Sigmoid colon (tissue), 7 donors: ENCODE measurements around the gene RAPGEF3. TPM values are rescaled to one million over a fixed set of nuclear protein-coding genes. Genes with fewer than 3 reads are reported as not detected.

Experiments used
- DNase-seq: peaks from one replicate; pipeline ENCODE4 v3.0.0-alpha.2; 2019
- H3K27ac ChIP-seq, 4 donors: fragments of 200-600 bp; sonication (generic); one replicate each; pipeline ENCODE4 v1.5.1; 2016 to 2019; ENCODE audit warnings: mild to moderate bottlenecking in 1 of 4
- H3K27me3 ChIP-seq, 3 donors: fragments of 200-600 bp; sonication (generic); one replicate each; pipeline ENCODE4 v1.5.1; 2019; ENCODE audit warnings: mild to moderate bottlenecking in 1 of 3
- H3K36me3 ChIP-seq, 4 donors: fragments of 200-600 bp; sonication (generic); one replicate each; pipeline ENCODE4 v1.5.1; 2016 to 2019
- H3K4me1 ChIP-seq, 4 donors: fragments of 200-600 bp; sonication (generic); one replicate each; pipeline ENCODE4 v1.5.1; 2017 to 2019
- H3K4me3 ChIP-seq, 4 donors: fragments of 200-600 bp; sonication (generic); one replicate each; pipeline ENCODE4 v1.5.1; 2017 to 2019; ENCODE audit warnings: mild to moderate bottlenecking in 2 of 4, moderate library complexity in 1 of 4
- H3K9me3 ChIP-seq, 4 donors: fragments of 200-600 bp in 3 of 4; sonication (generic) in 3 of 4; one replicate each; pipeline versions ENCODE4 v1.5.1 to v1.6.1; 2013 to 2019
- EP300 ChIP-seq, 4 donors: sonication (generic); formaldehyde crosslinking; IDR thresholded peaks; one replicate each; pipeline ENCODE4 v1.6.1; 2017; ENCODE audit warnings: antibody characterized with exemption in 4 of 4
- POLR2A ChIP-seq, 2 donors: fragments of 450-650 bp; IDR thresholded peaks; one replicate each; pipeline ENCODE4 v1.6.1; 2016; ENCODE audit warnings: antibody characterized with exemption in 2 of 2, mild to moderate bottlenecking in 2 of 2, moderate library complexity in 2 of 2
- POLR2AphosphoS5 ChIP-seq, 4 donors: sonication (generic); formaldehyde crosslinking; IDR thresholded peaks; one replicate each; pipeline ENCODE4 v1.6.1; 2017; ENCODE audit warnings: antibody characterized with exemption in 4 of 4
- WGBS, 2 donors: extraction: QIAGEN DNeasy Blood & Tissue Kit; methylation state at CpG; one replicate each; pipeline ENCODE4 v1.1.7; 2013; 5-methylcytosine and 5-hydroxymethylcytosine counted together
- intact Hi-C: fragments of 100-400 bp; cut with DNase I; formaldehyde crosslinking; loops from one replicate; pipeline ENCODE4 v1.15.1; 2023
- polyA plus RNA-seq, 3 donors: library from polyadenylated mRNA; stranded (reverse); fragments of 200-250 nt; gene quantifications; one replicate each; pipeline ENCODE4 v1.2.3, GENCODE V29; 2013
- total RNA-seq, 4 donors: library from RNA; depleted of rRNA; stranded (reverse); fragments of >200 nt; gene quantifications; one replicate each; pipeline ENCODE4 v1.1.0, GENCODE V29; 2016
- TF ChIP-seq, protein P1 (sequence below), 4 experiments: fragments of 450-650 bp in 3 of 4; fragments of 200-600 bp in 1 of 4; IDR thresholded peaks; one replicate each; pipeline ENCODE4 v1.5.1; 2016 to 2019; ENCODE audit warnings: antibody characterized with exemption in 4 of 4, mild to moderate bottlenecking in 3 of 4, moderate library complexity in 2 of 4
- donor health status: healthy with polysubstance abuse.
- donor health status: Bipolar disorder and iron deficiency.
- donor health status: healthy.

The RAPGEF3 gene
- total and polyA plus RNA-seq, 7 donors, result 3.9 to 36.8 (median 14.6) TPM

DNA sequence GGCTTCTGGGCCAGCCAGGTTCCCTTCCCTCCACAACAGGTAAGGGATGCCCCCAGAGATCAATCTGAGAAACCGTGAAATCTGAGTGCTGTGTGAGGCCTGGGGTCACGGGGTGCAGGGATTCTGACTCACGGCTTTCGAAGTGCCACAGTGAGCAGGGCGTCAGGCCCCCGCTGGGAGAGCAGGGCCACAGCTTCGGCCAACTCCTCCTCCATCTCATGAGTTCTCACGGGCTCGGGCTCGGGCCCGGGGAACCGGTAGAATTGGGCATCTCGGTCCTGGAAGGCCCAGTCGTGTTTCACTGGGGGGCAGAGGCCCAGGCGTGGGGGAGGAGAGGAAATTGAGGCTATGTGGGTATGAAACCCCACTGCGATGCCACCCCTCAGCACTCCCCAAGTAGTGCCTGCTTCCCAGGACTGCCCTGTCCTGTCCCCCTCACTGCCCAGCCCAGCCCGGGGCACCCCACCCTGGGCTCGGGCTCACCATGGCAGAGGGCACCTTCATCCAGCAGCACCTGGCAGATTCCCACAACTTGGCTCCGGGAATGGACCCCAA, 7.7 kb downstream of the RAPGEF3 start:
- H3K9me3 ChIP-seq, result no peaks in the 10 kb centered on the region
- no peaks in the 10 kb centered on the region for H3K27me3 ChIP-seq
- DNase-seq, result no peak
- intact Hi-C loops, result no loop called here
- no peak overlapping the region for H3K27ac ChIP-seq
- H3K36me3 ChIP-seq, result no peaks in the 10 kb centered on the region
- no peak for TF ChIP-seq EP300 (IDR thresholded peaks at IDR 0.05)
- TF ChIP-seq POLR2A (IDR thresholded peaks at IDR 0.05), result no peak
- WGBS, 2 donors, result 91 to 92% methylated on average over 19 of the region's 19 CpGs
- H3K4me3 ChIP-seq, result no peak overlapping the region
- H3K4me1 ChIP-seq, result peaks cover 0 to 20% (median 8%) of the 10 kb centered on the region in 4 donors

DNA sequence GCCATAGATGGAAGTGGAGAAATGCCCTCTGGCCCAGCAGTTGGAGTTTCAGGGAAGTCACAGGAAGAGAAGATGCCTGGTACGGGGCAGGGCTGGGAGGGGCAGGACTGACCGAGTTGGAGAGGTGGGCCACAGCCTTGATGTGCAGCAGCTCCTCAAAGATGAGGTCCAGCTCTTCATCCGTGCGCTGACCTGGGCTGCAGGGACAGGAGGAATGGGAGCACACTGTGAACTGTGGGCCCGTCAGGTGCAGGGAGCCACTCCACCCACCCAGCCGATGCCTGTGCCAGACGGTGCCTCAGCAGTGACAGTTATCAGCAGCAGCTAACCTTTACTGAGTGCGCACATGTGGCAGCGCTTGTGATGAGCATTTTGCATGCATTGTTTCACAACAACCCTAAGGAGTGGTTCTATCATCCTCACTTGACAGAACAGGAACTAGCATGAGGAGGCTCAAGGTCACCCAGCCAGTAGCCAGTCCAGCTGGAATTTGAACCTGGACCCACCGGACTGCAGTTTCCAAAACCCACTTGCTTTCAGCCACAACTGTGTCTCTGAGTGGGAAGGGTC, 8.4 kb downstream of the RAPGEF3 start:
- intact Hi-C loops, result no loop called here
- H3K27ac ChIP-seq, result no peak overlapping the region
- H3K27me3 ChIP-seq, result no peaks in the 10 kb centered on the region
- no peak overlapping the region for H3K4me3 ChIP-seq
- no peaks in the 10 kb centered on the region for H3K9me3 ChIP-seq
- peaks cover 0 to 20% (median 8%) of the 10 kb centered on the region in 4 donors for H3K4me1 ChIP-seq
- WGBS, 2 donors, result 84 to 90% methylated on average over 10 of the region's 10 CpGs
- DNase-seq, result no peak
- TF ChIP-seq POLR2AphosphoS5 (IDR thresholded peaks at IDR 0.05) (no peak), POLR2A (IDR thresholded peaks at IDR 0.05) (no peak)
- no peaks in the 10 kb centered on the region for H3K36me3 ChIP-seq

DNA sequence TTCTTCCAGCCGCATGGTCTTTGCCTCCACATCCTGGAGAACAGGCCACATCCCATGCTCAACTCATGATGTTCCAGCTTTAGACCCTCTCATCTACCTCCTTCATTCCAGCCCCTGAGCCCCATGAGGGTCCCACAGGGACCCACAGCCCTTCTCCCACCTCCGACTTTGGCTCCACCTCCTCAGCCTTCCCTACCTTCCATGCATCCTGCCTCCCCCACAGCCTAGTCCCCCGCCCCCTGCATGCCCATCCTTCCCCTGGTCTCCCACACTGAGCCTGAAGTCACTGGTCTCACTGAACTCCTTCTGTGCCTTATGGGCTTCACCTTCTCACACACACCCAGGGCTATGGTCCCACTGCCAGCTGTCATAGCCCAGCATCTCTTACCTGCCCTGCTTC, 9.8 kb downstream of the RAPGEF3 start:
- no peaks in the 10 kb centered on the region for H3K36me3 ChIP-seq
- no peaks in the 10 kb centered on the region for H3K27me3 ChIP-seq
- H3K4me3 ChIP-seq, result no peak overlapping the region
- no peak for DNase-seq
- intact Hi-C loops, result no loop called here
- TF ChIP-seq, protein P1, sequence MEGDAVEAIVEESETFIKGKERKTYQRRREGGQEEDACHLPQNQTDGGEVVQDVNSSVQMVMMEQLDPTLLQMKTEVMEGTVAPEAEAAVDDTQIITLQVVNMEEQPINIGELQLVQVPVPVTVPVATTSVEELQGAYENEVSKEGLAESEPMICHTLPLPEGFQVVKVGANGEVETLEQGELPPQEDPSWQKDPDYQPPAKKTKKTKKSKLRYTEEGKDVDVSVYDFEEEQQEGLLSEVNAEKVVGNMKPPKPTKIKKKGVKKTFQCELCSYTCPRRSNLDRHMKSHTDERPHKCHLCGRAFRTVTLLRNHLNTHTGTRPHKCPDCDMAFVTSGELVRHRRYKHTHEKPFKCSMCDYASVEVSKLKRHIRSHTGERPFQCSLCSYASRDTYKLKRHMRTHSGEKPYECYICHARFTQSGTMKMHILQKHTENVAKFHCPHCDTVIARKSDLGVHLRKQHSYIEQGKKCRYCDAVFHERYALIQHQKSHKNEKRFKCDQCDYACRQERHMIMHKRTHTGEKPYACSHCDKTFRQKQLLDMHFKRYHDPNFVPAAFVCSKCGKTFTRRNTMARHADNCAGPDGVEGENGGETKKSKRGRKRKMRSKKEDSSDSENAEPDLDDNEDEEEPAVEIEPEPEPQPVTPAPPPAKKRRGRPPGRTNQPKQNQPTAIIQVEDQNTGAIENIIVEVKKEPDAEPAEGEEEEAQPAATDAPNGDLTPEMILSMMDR (IDR thresholded peaks at IDR 0.05), result no peak
- TF ChIP-seq EP300 (IDR thresholded peaks at IDR 0.05) (no peak), POLR2A (IDR thresholded peaks at IDR 0.05) (no peak), POLR2AphosphoS5 (IDR thresholded peaks at IDR 0.05) (no peak)
- H3K9me3 ChIP-seq, result no peaks in the 10 kb centered on the region
- no peak overlapping the region for H3K27ac ChIP-seq
- H3K4me1 ChIP-seq, result peaks cover 0 to 15% (median 8%) of the 10 kb centered on the region in 4 donors
- 94 to 96% methylated on average over 3 of the region's 3 CpGs for whole genome bisulfite sequencing, 2 donors

DNA sequence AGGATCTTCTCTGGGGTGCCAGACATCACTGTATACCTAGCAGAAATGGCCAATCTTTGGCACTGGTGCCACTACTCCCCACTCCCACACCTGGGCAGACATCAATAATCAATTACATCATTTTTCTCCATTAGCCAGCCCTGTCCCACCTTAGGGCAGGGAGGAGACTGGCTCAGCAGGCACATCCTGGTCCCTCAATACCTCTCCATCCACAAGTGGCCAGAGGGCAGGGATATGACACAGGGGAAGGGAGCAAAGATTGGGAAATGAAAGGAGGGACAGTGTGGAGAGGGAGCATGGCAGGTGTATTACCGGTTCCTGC, 10.2 kb downstream of the RAPGEF3 start:
- Histone ChIP-seq H3K27me3 (no peaks in the 10 kb centered on the region), H3K4me3 (no peak overlapping the region), H3K4me1 (peaks cover 0 to 10% (median 6%) of the 10 kb centered on the region in 4 donors), H3K36me3 (no peaks in the 10 kb centered on the region), H3K27ac (no peak overlapping the region), H3K9me3 (no peaks in the 10 kb centered on the region)
- WGBS, 2 donors, result 100% methylated on average over 1 of the region's 1 CpG
- TF ChIP-seq, protein P1 (IDR thresholded peaks at IDR 0.05), result no peak
- no peak for TF ChIP-seq POLR2A (IDR thresholded peaks at IDR 0.05)
- no peak for TF ChIP-seq POLR2AphosphoS5 (IDR thresholded peaks at IDR 0.05)
- no peak for TF ChIP-seq EP300 (IDR thresholded peaks at IDR 0.05)
- DNase-seq, result no peak
- intact Hi-C loops, result no loop called here

DNA sequence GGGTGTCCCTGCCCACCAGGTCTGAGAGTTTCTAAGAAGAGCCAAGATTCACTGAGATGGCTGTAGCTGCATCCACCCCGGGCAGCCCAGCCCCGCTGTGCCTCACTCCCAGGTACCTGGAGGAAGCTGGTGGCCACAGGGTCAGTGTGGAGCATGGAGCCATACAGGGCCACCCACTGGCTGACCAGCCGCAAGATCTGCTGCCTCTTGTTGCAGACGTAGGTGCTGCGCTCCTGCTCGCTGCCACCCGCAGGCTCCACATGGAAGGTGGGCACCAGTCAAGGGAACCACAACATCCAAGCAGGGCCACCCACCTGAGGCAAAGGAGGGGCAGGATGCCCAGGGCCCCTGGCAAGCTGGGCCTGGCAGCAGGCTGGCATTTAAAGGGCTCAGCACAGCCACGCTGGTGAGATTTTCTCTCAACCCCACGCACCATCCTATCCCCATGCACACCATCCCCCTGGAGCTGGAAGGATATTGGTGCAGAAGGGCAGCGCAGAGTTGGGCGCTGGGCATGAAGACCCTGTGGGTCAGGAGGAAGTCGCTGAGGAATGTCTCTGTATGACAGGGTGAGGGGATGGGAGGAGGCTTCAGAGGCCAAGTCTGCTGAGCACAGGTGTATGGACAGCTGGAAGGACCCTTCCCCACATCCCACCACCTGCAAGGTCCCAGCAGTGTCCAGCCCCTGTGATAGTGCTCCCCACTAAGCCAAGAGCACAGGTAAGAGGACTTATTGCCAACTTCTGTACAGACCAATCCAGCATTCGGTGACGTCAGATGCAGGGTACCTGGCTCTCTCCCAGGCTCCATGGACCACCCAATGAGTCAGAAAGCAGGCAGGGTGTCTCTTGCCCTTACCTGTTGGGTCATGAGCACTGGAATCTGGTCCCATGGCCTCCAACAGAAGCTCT, 10.8 kb downstream of the RAPGEF3 start:
- intact Hi-C loops, result no loop called here
- peaks cover 0 to 4% (median under 1%) of the 10 kb centered on the region in 4 donors for H3K4me1 ChIP-seq
- no peak overlapping the region for H3K27ac ChIP-seq
- no peak for TF ChIP-seq POLR2AphosphoS5 (IDR thresholded peaks at IDR 0.05)
- TF ChIP-seq, protein P1 (IDR thresholded peaks at IDR 0.05), result no peak
- TF ChIP-seq EP300 (IDR thresholded peaks at IDR 0.05), result no peak
- no peak for TF ChIP-seq POLR2A (IDR thresholded peaks at IDR 0.05)
- H3K27me3 ChIP-seq, result no peaks in the 10 kb centered on the region
- H3K9me3 ChIP-seq, result no peaks in the 10 kb centered on the region
- no peak for DNase-seq
- WGBS, 2 donors, result 93 to 96% methylated on average over 14 of the region's 14 CpGs
- H3K4me3 ChIP-seq, result no peak overlapping the region
- H3K36me3 ChIP-seq, result no peaks in the 10 kb centered on the region
